DMS153 treated with DMSO at 0.1 percent for 48 hours (cell line): ENCODE data around the gene LTB4R2.
"Not testable (repeated sequence)": the region's sequence is repeated elsewhere in the genome, so short reads cannot be mapped to it uniquely, and the experiment has no call there.

ENCODE experiments used
- DNase-seq: peaks from one replicate; lab custom pipeline; 2025; ENCODE audit not compliant: unreplicated experiment; lab: John Stamatoyannopoulos, UW

Gene LTB4R2

DNA sequence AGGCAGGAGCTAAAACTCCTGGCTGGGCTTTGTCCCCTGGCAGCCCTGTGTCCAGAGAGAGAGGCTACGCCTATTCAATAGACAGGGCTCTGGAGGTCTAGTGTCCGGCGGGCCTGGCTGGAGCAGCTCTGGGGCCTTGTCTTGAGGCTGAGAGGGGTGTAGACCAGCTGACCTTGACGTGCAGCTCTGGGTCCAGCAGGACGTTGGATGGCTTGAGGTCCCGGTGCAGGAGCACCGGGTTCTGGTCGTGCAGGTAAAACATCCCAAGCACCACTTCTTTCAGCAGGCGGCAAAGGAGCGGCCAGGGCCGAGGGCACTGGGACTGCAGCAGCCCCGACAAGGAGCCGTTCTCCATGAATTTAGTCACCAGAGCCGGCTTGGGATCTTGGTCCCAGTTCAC, 28.9 kb downstream of the LTB4R2 start:
- no peak for DNase-seq

- DNase-seq: peak; percentile 55
These were observed 29.6 kb downstream of the LTB4R2 start, which contains the start of gene RIPK3 for GRCh38 chr14:24339284-24340151. Gene RIPK3, minus strand, starts transcription at chr14:24339991. Its CDS starts 165 bp downstream, at chr14:24339826.

GRCh38 chr14:24340606-24341005, 30.7 kb downstream of the LTB4R2 start:
- DNase-seq: no peak

DNA sequence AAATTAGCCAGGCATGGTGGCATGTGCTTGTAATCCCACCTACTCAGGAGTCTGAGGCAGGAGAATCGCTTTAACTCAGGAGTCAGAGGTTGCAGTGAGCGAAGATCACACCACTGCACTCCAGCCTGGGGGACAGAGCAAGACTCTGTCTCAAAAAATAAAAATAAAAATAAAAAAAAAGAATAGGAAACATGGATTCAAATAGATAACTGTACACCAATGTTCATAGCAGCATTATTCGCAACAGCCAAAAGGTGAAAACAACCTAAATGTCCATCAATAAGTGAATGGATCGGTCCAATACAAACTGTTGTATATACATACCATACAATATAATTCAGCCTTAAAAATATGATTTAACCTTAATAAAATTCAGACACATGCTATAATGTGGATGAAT, 32.9 kb downstream of the LTB4R2 start:
- no peak for DNase-seq

DNA sequence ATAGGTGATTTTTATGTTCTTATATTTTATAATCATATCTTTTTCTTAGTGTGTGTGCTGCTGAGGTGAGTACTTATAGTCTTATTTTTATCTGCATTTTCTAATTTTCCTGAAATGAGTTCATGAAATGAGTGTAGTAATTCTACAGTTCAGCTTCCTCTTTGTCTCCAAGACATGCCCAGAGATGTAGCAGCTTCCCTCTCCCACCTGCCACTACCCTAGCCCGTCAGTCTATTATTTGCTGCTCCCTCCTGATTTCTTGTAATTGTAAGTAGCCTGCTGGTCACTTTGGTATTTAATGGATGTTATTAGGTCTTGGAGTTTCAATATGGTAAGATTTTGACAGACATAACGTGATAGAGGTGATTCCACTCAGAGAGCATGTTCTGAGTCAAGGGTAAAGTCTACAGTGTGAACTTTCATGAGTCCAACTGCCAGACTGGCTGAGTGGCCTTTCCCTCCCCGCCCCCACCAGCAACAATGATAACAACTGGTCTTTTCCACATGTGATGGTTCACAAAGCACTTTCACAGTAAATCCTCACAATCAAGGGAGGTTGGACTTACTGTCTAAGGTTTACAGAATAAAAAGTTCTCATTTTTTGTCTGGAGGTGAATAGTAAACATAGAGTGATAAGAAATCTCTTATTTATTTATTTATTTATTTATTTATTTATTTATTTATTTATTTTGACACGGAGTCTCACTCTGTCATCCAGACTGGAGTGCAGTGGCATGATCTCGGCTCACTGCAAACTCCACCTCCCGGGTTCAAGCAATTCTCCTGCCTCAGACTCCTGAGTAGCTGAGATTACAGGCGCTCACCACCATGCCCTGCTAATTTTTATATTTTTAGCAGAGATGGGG, 34.1 kb downstream of the LTB4R2 start:
- no peak for DNase-seq

- no peak for DNase-seq
These were observed 37.2 kb downstream of the LTB4R2 start for GRCh38 chr14:24347134-24347533.

- no peak for DNase-seq
These were observed 38.2 kb downstream of the LTB4R2 start for GRCh38 chr14:24348186-24348585.

DNA sequence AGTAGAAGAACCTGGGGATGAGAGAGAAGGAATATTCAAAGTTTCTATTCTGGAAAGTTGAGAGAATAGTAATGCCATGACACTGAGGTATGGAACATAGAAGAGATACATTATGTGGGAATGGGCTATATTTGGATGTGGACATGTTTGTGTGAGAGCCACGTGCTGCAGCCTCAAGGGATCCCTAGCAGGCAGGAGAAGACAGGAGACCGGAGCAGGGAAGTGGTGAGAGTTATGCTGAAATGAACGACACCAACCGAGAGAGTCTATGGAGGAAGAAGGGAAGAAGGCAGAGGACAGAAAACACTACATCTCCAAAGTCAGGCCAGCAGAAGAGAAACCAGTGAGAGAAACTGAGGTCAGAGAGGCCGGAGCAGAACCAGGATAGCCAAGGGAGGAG, 39.8 kb downstream of the LTB4R2 start:
- no peak for DNase-seq

GRCh38 chr14:24351517-24351916, 41.6 kb downstream of the LTB4R2 start:
- DNase-seq: no peak

DNA sequence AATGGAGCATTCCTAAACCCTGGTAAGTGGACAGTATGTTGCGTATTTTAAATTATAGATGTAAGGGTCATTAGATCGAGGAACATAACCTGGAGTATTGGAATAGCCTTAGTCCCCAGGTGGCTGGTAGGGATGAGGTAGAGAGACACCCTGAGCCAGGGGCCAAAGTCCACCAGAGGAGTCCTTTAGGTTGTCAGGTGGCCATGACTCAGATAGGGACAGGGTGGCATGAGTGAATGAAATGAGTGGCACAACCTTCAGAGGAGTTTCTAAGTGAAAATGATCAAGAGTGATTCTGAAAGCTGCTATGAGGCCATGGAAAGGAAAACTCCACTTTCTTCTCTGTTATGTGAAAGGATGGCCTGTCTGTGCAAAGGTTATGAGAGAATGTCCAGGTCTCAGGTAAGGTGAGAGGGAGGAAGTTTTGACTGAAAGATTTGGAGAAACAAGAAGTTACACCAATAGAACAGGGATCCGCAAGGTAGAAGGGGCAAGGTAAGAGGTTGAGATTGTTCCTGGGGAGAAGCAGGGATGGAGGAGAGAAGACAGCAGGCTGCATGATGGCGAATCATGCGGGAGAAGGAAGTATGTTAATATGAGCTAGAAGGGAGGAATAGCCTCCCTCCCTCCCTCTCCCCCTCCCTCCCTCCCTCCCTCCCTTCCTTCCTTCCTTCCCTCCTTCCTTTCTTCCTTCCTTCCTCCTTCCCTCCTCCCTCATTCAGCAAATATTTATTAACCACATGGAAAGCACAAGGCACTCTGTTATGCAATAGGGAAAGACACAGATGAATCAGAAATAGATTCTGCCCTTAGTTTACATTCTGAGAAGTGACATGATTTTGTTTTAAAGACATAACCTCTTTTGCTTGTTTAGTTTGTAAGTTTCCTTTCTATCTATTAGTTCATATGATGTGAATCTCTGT, 43.9 kb downstream of the LTB4R2 start:
- no peak for DNase-seq

DNA sequence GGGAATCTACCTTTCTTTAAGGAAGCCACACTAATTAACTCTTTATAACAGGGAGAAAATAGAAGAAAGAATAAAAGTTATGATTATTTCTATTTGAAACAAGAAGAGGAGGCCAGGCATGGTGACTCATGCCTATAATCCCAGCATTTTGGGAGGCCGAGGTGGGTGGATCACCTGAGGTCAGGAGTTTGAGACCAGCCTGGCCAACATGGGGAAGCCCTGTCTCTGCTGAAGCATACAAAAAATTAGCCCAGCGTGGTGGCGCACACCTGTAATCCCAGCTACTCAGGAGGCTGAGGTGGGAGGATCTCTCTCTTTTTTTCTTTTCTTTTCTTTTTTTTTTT, 44.5 kb downstream of the LTB4R2 start:
- not testable (repeated sequence) for DNase-seq

GRCh38 chr14:24355009-24355408, 45.1 kb downstream of the LTB4R2 start:
- no peak for DNase-seq

GRCh38 chr14:24356208-24356607, 46.3 kb downstream of the LTB4R2 start:
- DNase-seq: no peak

DNA sequence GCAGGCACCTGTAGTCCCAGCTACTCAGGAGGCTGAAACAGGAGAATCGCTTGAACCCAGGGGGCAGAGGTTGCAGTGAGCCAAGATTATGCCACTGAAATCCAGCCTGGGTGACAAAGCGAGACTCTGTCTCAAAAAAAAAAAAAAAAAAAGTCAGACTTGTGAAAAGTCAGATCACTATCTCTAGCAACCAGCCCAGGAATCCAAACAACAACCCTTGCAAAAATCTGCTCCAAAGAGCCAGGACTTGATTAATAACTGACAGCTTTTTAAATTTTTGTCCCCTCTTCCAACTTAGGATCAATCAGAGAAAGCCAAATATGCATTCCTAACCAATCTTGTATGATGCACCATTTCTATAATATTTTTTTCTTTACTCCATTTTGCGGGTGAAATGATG, 50.3 kb downstream of the LTB4R2 start:
- DNase-seq: no peak

DNA sequence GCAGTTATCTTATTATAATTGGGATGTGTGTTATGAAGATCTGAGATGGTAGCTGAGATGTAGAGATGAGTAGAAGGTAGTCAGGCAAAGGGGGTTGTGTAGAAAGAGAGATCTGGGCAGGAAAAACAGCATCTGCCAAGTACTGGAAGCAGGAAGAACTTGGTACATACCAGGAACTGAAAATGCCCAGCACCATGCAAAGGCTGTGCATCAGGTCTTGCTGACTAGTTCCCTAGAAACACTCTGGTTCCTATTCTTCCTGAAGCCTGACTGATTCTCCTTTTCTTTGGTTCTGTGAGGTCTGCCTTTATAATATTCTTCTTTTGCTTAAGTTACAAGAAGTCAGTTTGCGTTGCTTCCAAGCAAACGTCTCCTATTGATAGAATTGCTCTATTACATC, 51.4 kb downstream of the LTB4R2 start:
- DNase-seq: no peak
